HCT116 (cell line): ENCODE results near the gene MTG2. TPM values are rescaled to one million over a fixed set of nuclear protein-coding genes. Genes with fewer than 3 reads are reported as not detected.

Experiments
- ATAC-seq: fragments of 200-7000 bp; cut with Tn5 transposase; 2 replicates; pipeline ENCODE4 v1.9.1; 2020; ENCODE audit warnings: mild to moderate bottlenecking, moderate library complexity
- BruUV-seq: library from RNA; stranded (reverse); fragments of 400-500 nt; replicated peaks from 2 replicates; lab custom pipeline; 2021; lab: Mats Ljungman, UMichigan
- CTCF ChIA-PET: fragments of 300-600 bp; sonication (Branson Sonifier 250); formaldehyde crosslinking; loops from one replicate; lab custom pipeline; 2021; ENCODE audit warnings: antibody characterized with exemption; lab: Charles Lee
- POLR2A ChIA-PET: fragments of 300-600, 350-600 bp; sonication (Branson Sonifier 250); formaldehyde crosslinking; loops from one replicate; lab custom pipeline; 2021; ENCODE audit warnings: antibody characterized with exemption; lab: Charles Lee
- RAD21 ChIA-PET, 2 experiments: fragments of 300-600 bp; sonication (Branson Sonifier 250); formaldehyde crosslinking; loops; one replicate each; lab custom pipeline; 2023; ENCODE audit warnings: low total read pairs in 2 of 2; ENCODE audit not compliant: uncharacterized antibody in 2 of 2, unreplicated experiment in 2 of 2, low non-redundant PET in 1 of 2; lab: Charles Lee
- DNase-seq: peaks from one replicate; pipeline ENCODE4 v3.0.0-alpha.2; 2010; ENCODE audit warnings: low read depth, low spot score
- H2AFZ ChIP-seq: fragments of 200-600 bp; shearing (Covaris generic), sonication (generic); 2 replicates; pipeline ENCODE4 v1.6.1; 2017; ENCODE audit warnings: low read depth, mixed run types, mixed read lengths, antibody characterized with exemption, low read length; ENCODE audit not compliant: poor library complexity, severe bottlenecking
- H3K27ac ChIP-seq: 2 replicates; pipeline ENCODE4 v1.5.1; 2012; ENCODE audit warnings: low read depth, low read length
- H3K27me3 ChIP-seq: fragments of 200-600 bp; sonication (generic); 2 replicates; pipeline ENCODE4 v1.6.1; 2016; ENCODE audit warnings: mixed run types, low read length, mixed read lengths; ENCODE audit not compliant: insufficient read depth
- H3K36me3 ChIP-seq, 2 experiments: fragments of 200-500 bp in 1 of 2; fragments of 200-600 bp in 1 of 2; sonication (Bioruptor generic) in 1 of 2; sonication (generic) in 1 of 2; 2 replicates each; pipeline versions ENCODE4 v1.5.1 to v1.6.1; 2014 to 2016; ENCODE audit warnings: low read length in 2 of 2, inconsistent platforms in 1 of 2, mixed read lengths in 1 of 2, mixed run types in 1 of 2; ENCODE audit not compliant: insufficient read depth in 2 of 2, control insufficient read depth in 1 of 2
- H3K4me1 ChIP-seq, 2 experiments: fragments of 200-600 bp in 1 of 2; sonication (generic) in 1 of 2; 2 replicates each; pipeline versions ENCODE4 v1.5.1 to v1.6.1; 2012 to 2017; ENCODE audit warnings: low read length in 2 of 2, inconsistent platforms in 1 of 2, mild to moderate bottlenecking in 1 of 2, mixed read lengths in 1 of 2, mixed run types in 1 of 2, moderate library complexity in 1 of 2; ENCODE audit not compliant: insufficient read depth in 2 of 2, control insufficient read depth in 1 of 2
- H3K4me2 ChIP-seq: fragments of 200-600 bp; sonication (generic); 2 replicates; pipeline ENCODE4 v1.6.1; 2017; ENCODE audit warnings: mixed run types, low read length, mixed read lengths
- H3K4me3 ChIP-seq, 2 experiments: fragments of 200-600 bp in 1 of 2; sonication (generic) in 1 of 2; replicated peaks in 1 of 2; 2 replicates each; pipeline ENCODE4 v1.5.1; 2011 to 2016; ENCODE audit warnings: low read length in 2 of 2, control low read depth in 1 of 2, low read depth in 1 of 2, mild to moderate bottlenecking in 1 of 2, mixed read lengths in 1 of 2, mixed run types in 1 of 2
- H3K79me2 ChIP-seq: fragments of 200-600 bp; sonication (generic); 2 replicates; pipeline ENCODE4 v1.6.1; 2017; ENCODE audit warnings: mild to moderate bottlenecking, mixed run types, low read length, moderate library complexity, mixed read lengths; ENCODE audit not compliant: insufficient read depth
- H3K9ac ChIP-seq: fragments of 200-600 bp; sonication (generic); 2 replicates; pipeline ENCODE4 v1.6.1; 2016; ENCODE audit warnings: low read length, mixed read lengths
- H3K9me2 ChIP-seq: fragments of 200-600 bp; sonication (generic), shearing (Covaris generic); 2 replicates; pipeline ENCODE4 v1.6.1; 2017; ENCODE audit warnings: mixed run types, mild to moderate bottlenecking, moderate library complexity; ENCODE audit not compliant: insufficient read depth
- H3K9me3 ChIP-seq, 2 experiments: fragments of 200-500 bp in 1 of 2; fragments of 200-600 bp in 1 of 2; sonication (Bioruptor generic) in 1 of 2; sonication (generic) in 1 of 2; 2 replicates each; pipeline ENCODE4 v1.6.1; 2014 to 2017; ENCODE audit warnings: low read length in 2 of 2, mixed read lengths in 2 of 2, inconsistent platforms in 1 of 2, low read depth in 1 of 2, mild to moderate bottlenecking in 1 of 2, mixed run types in 1 of 2, moderate library complexity in 1 of 2; ENCODE audit not compliant: control insufficient read depth in 1 of 2, insufficient read depth in 1 of 2
- H4K20me1 ChIP-seq: fragments of 200-600 bp; sonication (generic), shearing (Covaris generic); 2 replicates; pipeline ENCODE4 v1.6.1; 2017; ENCODE audit warnings: mixed run types, mild to moderate bottlenecking, moderate library complexity; ENCODE audit not compliant: insufficient read depth
- CEBPB ChIP-seq: IDR thresholded peaks from 2 replicates; pipeline ENCODE4 v1.6.1; 2012; ENCODE audit warnings: low read depth
- ELF1 ChIP-seq: IDR thresholded peaks from 2 replicates; pipeline ENCODE4 v1.6.1; 2012; ENCODE audit warnings: low read depth, borderline replicate concordance
- FOSL1 ChIP-seq: IDR thresholded peaks from 2 replicates; pipeline ENCODE4 v1.6.1; 2012; ENCODE audit warnings: low read depth
- JUND ChIP-seq: IDR thresholded peaks from 2 replicates; pipeline ENCODE4 v1.6.1; 2012
- POLR2A ChIP-seq: IDR thresholded peaks from 2 replicates; pipeline ENCODE4 v1.7.0; 2011; ENCODE audit warnings: borderline replicate concordance; ENCODE audit not compliant: insufficient read depth, insufficient read length; ENCODE audit errors: extremely low read depth
- POLR2AphosphoS5 ChIP-seq: IDR thresholded peaks from 2 replicates; pipeline ENCODE4 v1.6.1; 2011; ENCODE audit warnings: mild to moderate bottlenecking, low read depth, low read length, moderate library complexity
- SRF ChIP-seq: IDR thresholded peaks from 2 replicates; pipeline ENCODE4 v1.6.1; 2012; ENCODE audit warnings: low read depth
- YY1 ChIP-seq: IDR thresholded peaks from 2 replicates; pipeline ENCODE4 v1.6.1; 2011; ENCODE audit warnings: low read length, low read depth, moderate library complexity, mild to moderate bottlenecking; ENCODE audit not compliant: insufficient replicate concordance; ENCODE audit errors: extremely low read depth
- intact Hi-C: fragments of 100-400 bp; cut with micrococcal nuclease; formaldehyde crosslinking; loops from 2 replicates; pipeline ENCODE4 v1.10.0; 2022
- total RNA-seq: library from RNA; stranded (reverse); gene quantifications from one replicate; pipeline ENCODE4 v1.2.1, GENCODE V29; 2021; ENCODE audit not compliant: unreplicated experiment
- TF ChIP-seq, protein P1 (sequence below): IDR thresholded peaks from 2 replicates; pipeline ENCODE4 v1.6.1; 2012
- TF ChIP-seq, protein P2 (sequence below), 3 experiments: fragments of 200-600 bp in 1 of 3; sonication (generic) in 1 of 3; IDR thresholded peaks in 2 of 3; conservative IDR thresholded peaks in 1 of 3; 2 replicates each; pipeline ENCODE4 v1.5.1; 2012 to 2017; ENCODE audit warnings: low read depth in 2 of 3, low read length in 2 of 3, antibody characterized with exemption in 1 of 3, borderline replicate concordance in 1 of 3, control low read depth in 1 of 3, mild to moderate bottlenecking in 1 of 3, mixed read lengths in 1 of 3, mixed run types in 1 of 3, moderate library complexity in 1 of 3; ENCODE audit not compliant: insufficient read depth in 1 of 3

The MTG2 gene
- total RNA-seq, 1 experiment from 2014 or later = 43.3 TPM

DNA sequence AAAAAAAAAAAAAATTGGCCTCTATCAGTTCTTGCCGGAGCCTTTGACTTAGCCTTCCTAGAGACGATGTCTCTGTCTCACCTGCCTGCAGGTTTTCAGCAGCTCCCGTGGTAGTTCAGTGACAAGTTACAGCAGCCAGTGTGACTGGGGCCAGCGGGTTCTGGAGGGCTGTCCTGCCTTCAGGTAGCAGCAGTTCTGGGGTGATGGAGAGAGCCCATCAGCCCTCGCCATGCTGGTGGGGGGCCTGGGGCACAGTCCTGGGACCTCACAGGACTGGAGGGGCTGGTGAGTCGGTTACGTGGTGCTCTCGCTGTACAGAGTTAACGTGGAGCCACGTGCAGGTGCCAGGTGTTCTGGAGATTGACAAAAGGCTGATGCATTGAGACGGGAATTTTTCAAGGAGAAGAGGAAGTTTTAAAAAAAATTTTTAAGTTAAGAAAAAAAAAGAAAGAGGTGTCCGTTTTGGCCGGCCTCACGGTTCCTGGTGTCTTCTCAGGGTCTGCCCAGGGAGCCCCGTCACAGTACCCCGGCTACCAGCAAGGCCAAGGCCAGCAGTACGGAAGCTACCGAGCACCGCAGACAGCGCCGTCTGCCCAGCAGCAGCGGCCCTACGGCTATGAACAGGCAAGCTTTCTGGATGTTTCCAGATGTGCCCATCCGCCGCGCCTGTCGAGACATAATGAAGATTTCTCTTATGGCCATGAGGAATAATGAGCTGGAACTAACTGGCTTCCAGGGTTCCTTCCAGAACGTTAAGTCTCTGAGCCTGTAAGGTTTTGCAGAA, 8.6 kb upstream of the MTG2 start:
- CTCF ChIA-PET = no interaction called here
- Histone ChIP-seq H3K9ac (no peak overlapping the region), H3K79me2 (no peaks in the 10 kb centered on the region)
- TF ChIP-seq FOSL1 (no peak), ELF1 (no peak), JUND (no peak), CEBPB (no peak), YY1 (no peak), POLR2A (no peak), SRF (no peak), POLR2AphosphoS5 (no peak)
- TF ChIP-seq, protein P1, sequence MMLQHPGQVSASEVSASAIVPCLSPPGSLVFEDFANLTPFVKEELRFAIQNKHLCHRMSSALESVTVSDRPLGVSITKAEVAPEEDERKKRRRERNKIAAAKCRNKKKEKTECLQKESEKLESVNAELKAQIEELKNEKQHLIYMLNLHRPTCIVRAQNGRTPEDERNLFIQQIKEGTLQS = no peak
- TF ChIP-seq, protein P2, sequence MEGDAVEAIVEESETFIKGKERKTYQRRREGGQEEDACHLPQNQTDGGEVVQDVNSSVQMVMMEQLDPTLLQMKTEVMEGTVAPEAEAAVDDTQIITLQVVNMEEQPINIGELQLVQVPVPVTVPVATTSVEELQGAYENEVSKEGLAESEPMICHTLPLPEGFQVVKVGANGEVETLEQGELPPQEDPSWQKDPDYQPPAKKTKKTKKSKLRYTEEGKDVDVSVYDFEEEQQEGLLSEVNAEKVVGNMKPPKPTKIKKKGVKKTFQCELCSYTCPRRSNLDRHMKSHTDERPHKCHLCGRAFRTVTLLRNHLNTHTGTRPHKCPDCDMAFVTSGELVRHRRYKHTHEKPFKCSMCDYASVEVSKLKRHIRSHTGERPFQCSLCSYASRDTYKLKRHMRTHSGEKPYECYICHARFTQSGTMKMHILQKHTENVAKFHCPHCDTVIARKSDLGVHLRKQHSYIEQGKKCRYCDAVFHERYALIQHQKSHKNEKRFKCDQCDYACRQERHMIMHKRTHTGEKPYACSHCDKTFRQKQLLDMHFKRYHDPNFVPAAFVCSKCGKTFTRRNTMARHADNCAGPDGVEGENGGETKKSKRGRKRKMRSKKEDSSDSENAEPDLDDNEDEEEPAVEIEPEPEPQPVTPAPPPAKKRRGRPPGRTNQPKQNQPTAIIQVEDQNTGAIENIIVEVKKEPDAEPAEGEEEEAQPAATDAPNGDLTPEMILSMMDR (IDR thresholded peaks at IDR 0.05 in 2 of 3, conservative IDR thresholded peaks at IDR 0.05 in 1 of 3; ENCODE audit: borderline replicate concordance in 1 of 3, insufficient read depth in 1 of 3, low read depth in 2 of 3, low read length in 2 of 3) = no peak
- TF ChIP-seq, all 23 proteins: peak for 0
- Histone ChIP-seq H3K9me3 (no peaks in the 10 kb centered on the region), H3K27me3 (no peaks in the 10 kb centered on the region), H4K20me1 (no peaks in the 10 kb centered on the region), H3K4me2 (no peak overlapping the region), H2AFZ (no peak overlapping the region), H3K9me2 (no peaks in the 10 kb centered on the region), H3K36me3 (peaks cover 0 to 8% of the 10 kb centered on the region in 2 experiments; a peak in 3 of 4 replicates), H3K4me1 (no peaks in the 10 kb centered on the region), H3K4me3 (no peak overlapping the region), H3K27ac (no peak overlapping the region)
- RAD21 ChIA-PET = no interaction called here
- no peak for DNase-seq
- POLR2A ChIA-PET = no interaction called here
- intact Hi-C loops = no loop called here
- BruUV-seq = no TSS peak
- no peak for ATAC-seq
